ENCODE data around the gene SCYGR3. TPM values are rescaled to one million over a fixed set of nuclear protein-coding genes. Genes with fewer than 3 reads are reported as not detected.
A peak's percentile ranks its signal among the peaks of the same experiment; 100 is the strongest.

The SCYGR3 gene
- total and polyA plus RNA-seq, 2 of the 13 experiments (the other 11 are each of a cell fraction or from before 2014, with no cell fraction given) = not detected

DNA sequence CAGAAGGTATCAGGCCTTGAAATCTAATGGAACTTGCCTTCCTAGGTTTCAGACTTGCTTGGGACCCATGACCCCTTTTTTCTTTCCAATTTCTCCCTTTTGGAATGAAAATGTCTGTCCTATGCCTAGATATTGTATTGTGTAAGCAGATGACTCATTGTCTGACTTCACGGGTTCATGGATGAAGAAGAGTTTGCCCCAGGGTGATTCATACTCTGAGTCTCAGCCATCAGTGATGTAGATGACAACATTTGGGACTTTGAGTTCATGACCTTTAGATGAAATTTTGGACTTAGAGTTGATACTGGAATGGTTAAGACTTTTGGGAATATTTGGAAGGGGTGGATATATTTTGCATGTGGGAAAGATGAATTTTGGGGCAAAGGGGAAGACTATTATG lies 40.8 kb upstream of the SCYGR3 start (continued):
- TF ChIP-seq, protein P1, sequence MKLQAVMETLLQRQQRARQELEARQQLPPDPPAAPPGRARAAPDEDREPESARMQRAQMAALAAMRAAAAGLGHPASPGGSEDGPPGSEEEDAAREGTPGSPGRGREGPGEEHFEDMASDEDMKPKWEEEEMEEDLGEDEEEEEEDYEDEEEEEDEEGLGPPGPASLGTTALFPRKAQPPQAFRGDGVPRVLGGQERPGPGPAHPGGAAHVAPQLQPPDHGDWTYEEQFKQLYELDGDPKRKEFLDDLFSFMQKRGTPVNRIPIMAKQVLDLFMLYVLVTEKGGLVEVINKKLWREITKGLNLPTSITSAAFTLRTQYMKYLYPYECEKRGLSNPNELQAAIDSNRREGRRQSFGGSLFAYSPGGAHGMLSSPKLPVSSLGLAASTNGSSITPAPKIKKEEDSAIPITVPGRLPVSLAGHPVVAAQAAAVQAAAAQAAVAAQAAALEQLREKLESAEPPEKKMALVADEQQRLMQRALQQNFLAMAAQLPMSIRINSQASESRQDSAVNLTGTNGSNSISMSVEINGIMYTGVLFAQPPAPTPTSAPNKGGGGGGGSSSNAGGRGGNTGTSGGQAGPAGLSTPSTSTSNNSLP (IDR thresholded peaks at IDR 0.05; ENCODE audit: low read depth, low read length) = no peak
- TF ChIP-seq, protein P2, sequence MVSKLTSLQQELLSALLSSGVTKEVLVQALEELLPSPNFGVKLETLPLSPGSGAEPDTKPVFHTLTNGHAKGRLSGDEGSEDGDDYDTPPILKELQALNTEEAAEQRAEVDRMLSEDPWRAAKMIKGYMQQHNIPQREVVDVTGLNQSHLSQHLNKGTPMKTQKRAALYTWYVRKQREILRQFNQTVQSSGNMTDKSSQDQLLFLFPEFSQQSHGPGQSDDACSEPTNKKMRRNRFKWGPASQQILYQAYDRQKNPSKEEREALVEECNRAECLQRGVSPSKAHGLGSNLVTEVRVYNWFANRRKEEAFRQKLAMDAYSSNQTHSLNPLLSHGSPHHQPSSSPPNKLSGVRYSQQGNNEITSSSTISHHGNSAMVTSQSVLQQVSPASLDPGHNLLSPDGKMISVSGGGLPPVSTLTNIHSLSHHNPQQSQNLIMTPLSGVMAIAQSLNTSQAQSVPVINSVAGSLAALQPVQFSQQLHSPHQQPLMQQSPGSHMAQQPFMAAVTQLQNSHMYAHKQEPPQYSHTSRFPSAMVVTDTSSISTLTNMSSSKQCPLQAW (CRISPR knock-in tag; IDR thresholded peaks at IDR 0.05) = no peak
- no peak for TF ChIP-seq ZNF773 (CRISPR knock-in tag; IDR thresholded peaks at IDR 0.05; ENCODE audit: borderline replicate concordance)
- TF ChIP-seq, protein P3, sequence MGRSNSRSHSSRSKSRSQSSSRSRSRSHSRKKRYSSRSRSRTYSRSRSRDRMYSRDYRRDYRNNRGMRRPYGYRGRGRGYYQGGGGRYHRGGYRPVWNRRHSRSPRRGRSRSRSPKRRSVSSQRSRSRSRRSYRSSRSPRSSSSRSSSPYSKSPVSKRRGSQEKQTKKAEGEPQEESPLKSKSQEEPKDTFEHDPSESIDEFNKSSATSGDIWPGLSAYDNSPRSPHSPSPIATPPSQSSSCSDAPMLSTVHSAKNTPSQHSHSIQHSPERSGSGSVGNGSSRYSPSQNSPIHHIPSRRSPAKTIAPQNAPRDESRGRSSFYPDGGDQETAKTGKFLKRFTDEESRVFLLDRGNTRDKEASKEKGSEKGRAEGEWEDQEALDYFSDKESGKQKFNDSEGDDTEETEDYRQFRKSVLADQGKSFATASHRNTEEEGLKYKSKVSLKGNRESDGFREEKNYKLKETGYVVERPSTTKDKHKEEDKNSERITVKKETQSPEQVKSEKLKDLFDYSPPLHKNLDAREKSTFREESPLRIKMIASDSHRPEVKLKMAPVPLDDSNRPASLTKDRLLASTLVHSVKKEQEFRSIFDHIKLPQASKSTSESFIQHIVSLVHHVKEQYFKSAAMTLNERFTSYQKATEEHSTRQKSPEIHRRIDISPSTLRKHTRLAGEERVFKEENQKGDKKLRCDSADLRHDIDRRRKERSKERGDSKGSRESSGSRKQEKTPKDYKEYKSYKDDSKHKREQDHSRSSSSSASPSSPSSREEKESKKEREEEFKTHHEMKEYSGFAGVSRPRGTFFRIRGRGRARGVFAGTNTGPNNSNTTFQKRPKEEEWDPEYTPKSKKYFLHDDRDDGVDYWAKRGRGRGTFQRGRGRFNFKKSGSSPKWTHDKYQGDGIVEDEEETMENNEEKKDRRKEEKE (IDR thresholded peaks at IDR 0.05) = no peak
- TF ChIP-seq LCORL (IDR thresholded peaks at IDR 0.05) = peak; percentile 67; the same call in 1 of the 2 replicates
- TF ChIP-seq LCORL (CRISPR knock-in tag; IDR thresholded peaks at IDR 0.05) = peak; percentile 42; the same call in 1 of the 2 replicates
- no peak for TF ChIP-seq GATAD1 (CRISPR knock-in tag; IDR thresholded peaks at IDR 0.05)
- 0 out of 2 replicates have a peak, but pooled peaks have one; percentile 54 for TF ChIP-seq PPARG (CRISPR knock-in tag; conservative IDR thresholded peaks at IDR 0.05)
- TF ChIP-seq CCDC6 (CRISPR knock-in tag; IDR thresholded peaks at IDR 0.05) = no peak
- no peak for TF ChIP-seq ETV5 (CRISPR knock-in tag; IDR thresholded peaks at IDR 0.05; ENCODE audit: borderline replicate concordance)
- no peak for TF ChIP-seq PITX1 (CRISPR knock-in tag; IDR thresholded peaks at IDR 0.05)
- no peak for TF ChIP-seq EED (CRISPR knock-in tag; IDR thresholded peaks at IDR 0.05)
- TF ChIP-seq ZNF10 (CRISPR knock-in tag; IDR thresholded peaks at IDR 0.05; ENCODE audit: borderline replicate concordance, low read depth) = no peak
- TF ChIP-seq ZNF260 (CRISPR knock-in tag; IDR thresholded peaks at IDR 0.05; ENCODE audit: borderline replicate concordance, low read depth) = no peak
- TF ChIP-seq ZNF230 (CRISPR knock-in tag; IDR thresholded peaks at IDR 0.05) = no peak
- TF ChIP-seq KLF11 (CRISPR knock-in tag; IDR thresholded peaks at IDR 0.05) = no peak
- TF ChIP-seq, protein P4, sequence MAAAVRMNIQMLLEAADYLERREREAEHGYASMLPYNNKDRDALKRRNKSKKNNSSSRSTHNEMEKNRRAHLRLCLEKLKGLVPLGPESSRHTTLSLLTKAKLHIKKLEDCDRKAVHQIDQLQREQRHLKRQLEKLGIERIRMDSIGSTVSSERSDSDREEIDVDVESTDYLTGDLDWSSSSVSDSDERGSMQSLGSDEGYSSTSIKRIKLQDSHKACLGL (CRISPR knock-in tag; IDR thresholded peaks at IDR 0.05) = no peak
- no peak for TF ChIP-seq HOXA5 (CRISPR knock-in tag; IDR thresholded peaks at IDR 0.05)
- TF ChIP-seq SMARCE1 (IDR thresholded peaks at IDR 0.05; ENCODE audit: borderline replicate concordance) = no peak
- TF ChIP-seq ZNF615 (CRISPR knock-in tag; IDR thresholded peaks at IDR 0.05; ENCODE audit: borderline replicate concordance) = no peak
- TF ChIP-seq HOXA3 (CRISPR knock-in tag; IDR thresholded peaks at IDR 0.05) = no peak
- TF ChIP-seq, protein P5, sequence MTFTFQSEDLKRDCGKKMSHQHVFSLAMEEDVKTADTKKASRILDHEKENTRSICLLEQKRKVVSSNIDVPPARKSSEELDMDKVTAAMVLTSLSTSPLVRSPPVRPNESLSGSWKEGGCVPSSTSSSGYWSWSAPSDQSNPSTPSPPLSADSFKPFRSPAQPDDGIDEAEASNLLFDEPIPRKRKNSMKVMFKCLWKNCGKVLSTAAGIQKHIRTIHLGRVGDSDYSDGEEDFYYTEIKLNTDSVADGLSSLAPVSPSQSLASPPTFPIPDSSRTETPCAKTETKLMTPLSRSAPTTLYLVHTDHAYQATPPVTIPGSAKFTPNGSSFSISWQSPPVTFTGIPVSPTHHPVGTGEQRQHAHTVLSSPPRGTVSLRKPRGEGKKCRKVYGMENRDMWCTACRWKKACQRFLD (CRISPR knock-in tag; IDR thresholded peaks at IDR 0.05; ENCODE audit: borderline replicate concordance) = no peak
